SJCRH30 (cell line): Measurements from ENCODE around the gene SEMA6A. TPM values are rescaled to one million over a fixed set of nuclear protein-coding genes. Genes with fewer than 3 reads are reported as not detected.
A peak's percentile ranks its signal among the peaks of the same experiment; 100 is the strongest.

Experiments
- DNase-seq, 2 experiments: peaks; one replicate each; pipeline ENCODE4 v3.0.0-alpha.2; 2015 to 2020
- H3K27ac ChIP-seq: fragments of 250-450 bp; sonication (Bioruptor Pico); 2 replicates; pipeline ENCODE4 v1.5.1; 2020; ENCODE audit warnings: mild to moderate bottlenecking, moderate library complexity
- H3K27me3 ChIP-seq: fragments of 250-450 bp; sonication (Bioruptor Pico); 2 replicates; pipeline ENCODE4 v1.5.1; 2020; ENCODE audit warnings: mild to moderate bottlenecking, moderate library complexity
- H3K36me3 ChIP-seq: fragments of 250-450 bp; sonication (Bioruptor Pico); 2 replicates; pipeline ENCODE4 v1.5.1; 2020; ENCODE audit warnings: mild to moderate bottlenecking, moderate library complexity
- H3K4me1 ChIP-seq: fragments of 250-450 bp; sonication (Bioruptor Pico); 2 replicates; pipeline ENCODE4 v1.5.1; 2020; ENCODE audit warnings: mild to moderate bottlenecking, moderate library complexity
- H3K4me3 ChIP-seq: fragments of 250-450 bp; sonication (Bioruptor Pico); 2 replicates; pipeline ENCODE4 v1.5.1; 2020; ENCODE audit warnings: mild to moderate bottlenecking, moderate library complexity
- H3K9me3 ChIP-seq: fragments of 250-450 bp; sonication (Bioruptor Pico); replicated peaks from 2 replicates; pipeline ENCODE4 v1.5.1; 2020; ENCODE audit warnings: mild to moderate bottlenecking, moderate library complexity
- total RNA-seq: library from RNA; depleted of rRNA; stranded (reverse); fragments of >200 nt; shearing (Covaris generic); gene quantifications from 2 replicates; pipeline ENCODE4 v1.2.3, GENCODE V29; 2014; rRNA removed

Gene SEMA6A
- 53.5 and 63.2 TPM in 2 replicates for total RNA-seq

DNA sequence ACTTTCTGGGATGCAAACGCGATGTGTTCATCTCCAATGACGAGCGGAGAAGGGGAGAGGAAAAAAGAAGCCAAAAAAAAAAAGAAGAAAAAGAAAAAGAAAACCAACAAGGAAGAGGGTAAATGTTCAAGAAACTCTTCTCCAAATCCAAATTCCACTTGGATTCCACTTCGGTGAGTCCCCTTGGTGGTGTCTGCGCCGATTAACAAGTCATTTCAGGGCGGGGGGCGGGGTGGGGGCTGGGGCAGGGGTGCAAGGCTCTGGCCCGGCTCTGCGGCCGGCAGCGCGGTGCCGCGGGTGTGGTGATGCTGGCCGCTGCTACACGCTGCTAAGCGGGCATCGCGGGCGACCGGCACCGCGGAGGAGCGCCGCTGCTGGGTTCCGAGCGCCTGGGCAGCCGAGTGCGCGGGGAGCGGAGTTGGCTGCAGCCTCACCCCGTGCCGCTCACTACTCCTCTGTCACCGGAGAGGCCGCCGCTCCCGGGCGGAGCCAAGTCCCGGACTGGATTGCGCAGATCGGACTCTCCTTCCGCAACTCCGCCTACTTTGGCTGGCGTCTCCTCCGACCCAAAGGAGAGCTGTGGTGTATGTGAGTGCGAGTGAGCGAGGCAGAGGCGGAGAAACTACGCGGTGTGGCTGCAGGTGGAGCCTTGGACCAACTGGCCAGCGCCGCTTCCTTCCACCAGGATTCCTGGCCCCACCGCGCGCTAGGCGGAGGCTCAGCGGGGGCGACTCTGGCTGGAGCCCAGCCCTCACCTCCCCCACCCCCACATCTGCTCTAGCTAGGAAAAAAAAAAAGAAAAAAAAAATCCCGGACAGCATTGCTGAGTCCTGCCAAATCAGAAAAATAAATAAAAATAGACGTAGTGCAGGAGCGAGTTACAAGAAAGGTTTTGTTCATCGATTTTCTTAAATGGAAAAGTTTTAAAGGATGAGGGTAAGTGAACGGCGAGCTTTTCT, at the start of gene SEMA6A:
TSS of gene SEMA6A (minus strand) at position 457 of the 959 bp plus-strand sequence. CDS start 69,879 bp downstream, outside the sequence.
- peaks cover 2% of the 10 kb centered on the region; the same call in 1 of the 2 replicates for H3K36me3 ChIP-seq
- peak within 1 kb of the TSS; percentile 90 for H3K27ac ChIP-seq
- peaks cover 4% of the 10 kb centered on the region; the same call in 1 of the 2 replicates for H3K9me3 ChIP-seq
- DNase-seq = peak; percentile 92 to 93
- no peaks in the 10 kb centered on the region for H3K27me3 ChIP-seq
- H3K4me1 ChIP-seq = peaks cover 27% of the 10 kb centered on the region
- peak within 1 kb of the TSS; percentile 86 for H3K4me3 ChIP-seq

- H3K27ac ChIP-seq = no peak overlapping the region
- H3K9me3 ChIP-seq = no peaks in the 10 kb centered on the region
- no peak overlapping the region for H3K4me3 ChIP-seq
- H3K36me3 ChIP-seq = no peaks in the 10 kb centered on the region
- no peaks in the 10 kb centered on the region for H3K27me3 ChIP-seq
- DNase-seq = no peak
- peaks cover 14% of the 10 kb centered on the region for H3K4me1 ChIP-seq
Measured at GRCh38 chr5:116622375-116623050, 47.9 kb upstream of the SEMA6A start.

GRCh38 chr5:116621599-116621998, 47.0 kb upstream of the SEMA6A start:
- no peak for DNase-seq
- H3K27me3 ChIP-seq = no peaks in the 10 kb centered on the region
- no peaks in the 10 kb centered on the region for H3K9me3 ChIP-seq
- H3K4me3 ChIP-seq = no peak overlapping the region
- no peaks in the 10 kb centered on the region for H3K36me3 ChIP-seq
- H3K27ac ChIP-seq = no peak overlapping the region
- peaks cover 10% of the 10 kb centered on the region for H3K4me1 ChIP-seq

GRCh38 chr5:116616876-116617275, 42.3 kb upstream of the SEMA6A start:
- Histone ChIP-seq H3K4me3 (no peak overlapping the region), H3K4me1 (peaks cover 22% of the 10 kb centered on the region), H3K27me3 (no peaks in the 10 kb centered on the region), H3K36me3 (no peaks in the 10 kb centered on the region), H3K27ac (no peak overlapping the region), H3K9me3 (no peaks in the 10 kb centered on the region)
- no peak for DNase-seq

DNA sequence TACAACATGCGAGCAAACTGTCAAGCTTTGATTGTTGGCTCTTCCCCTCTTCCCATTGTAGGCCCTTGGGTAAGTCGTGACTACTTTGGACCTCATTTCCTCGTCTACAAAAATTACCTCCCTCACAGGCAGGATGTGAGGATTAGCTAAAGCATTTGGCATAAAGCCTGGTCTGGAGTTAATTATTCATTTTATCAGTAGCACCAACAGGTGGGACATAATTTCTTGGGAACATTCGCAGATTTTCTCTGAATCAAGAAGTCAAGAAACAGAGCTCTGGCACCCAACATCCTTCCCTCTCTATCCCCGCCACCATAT, 39.9 kb upstream of the SEMA6A start:
- H3K4me1 ChIP-seq = peaks cover 22% of the 10 kb centered on the region
- H3K36me3 ChIP-seq = no peaks in the 10 kb centered on the region
- H3K27ac ChIP-seq = peak overlapping the region; percentile 24; the same call in 1 of the 2 replicates
- DNase-seq = peak in 1 of 2 experiments; percentile 51
- H3K4me3 ChIP-seq = no peak overlapping the region
- no peaks in the 10 kb centered on the region for H3K9me3 ChIP-seq
- no peaks in the 10 kb centered on the region for H3K27me3 ChIP-seq

- Histone ChIP-seq H3K27ac (peak overlapping the region; percentile 24), H3K4me1 (peaks cover 22% of the 10 kb centered on the region), H3K9me3 (no peaks in the 10 kb centered on the region), H3K27me3 (no peaks in the 10 kb centered on the region), H3K36me3 (no peaks in the 10 kb centered on the region), H3K4me3 (no peak overlapping the region)
- DNase-seq = no peak
Measured at GRCh38 chr5:116613445-116613844, 38.8 kb upstream of the SEMA6A start.

GRCh38 chr5:116612431-116612830, 37.8 kb upstream of the SEMA6A start:
- Histone ChIP-seq H3K9me3 (no peaks in the 10 kb centered on the region), H3K27ac (no peak overlapping the region), H3K4me1 (peaks cover 22% of the 10 kb centered on the region), H3K36me3 (no peaks in the 10 kb centered on the region), H3K4me3 (no peak overlapping the region), H3K27me3 (no peaks in the 10 kb centered on the region)
- no peak for DNase-seq

GRCh38 chr5:116605310-116606070, 30.9 kb upstream of the SEMA6A start:
- Histone ChIP-seq H3K27me3 (no peaks in the 10 kb centered on the region), H3K4me3 (no peak overlapping the region), H3K9me3 (no peaks in the 10 kb centered on the region), H3K36me3 (no peaks in the 10 kb centered on the region), H3K4me1 (no peaks in the 10 kb centered on the region), H3K27ac (no peak overlapping the region)
- no peak for DNase-seq

DNA sequence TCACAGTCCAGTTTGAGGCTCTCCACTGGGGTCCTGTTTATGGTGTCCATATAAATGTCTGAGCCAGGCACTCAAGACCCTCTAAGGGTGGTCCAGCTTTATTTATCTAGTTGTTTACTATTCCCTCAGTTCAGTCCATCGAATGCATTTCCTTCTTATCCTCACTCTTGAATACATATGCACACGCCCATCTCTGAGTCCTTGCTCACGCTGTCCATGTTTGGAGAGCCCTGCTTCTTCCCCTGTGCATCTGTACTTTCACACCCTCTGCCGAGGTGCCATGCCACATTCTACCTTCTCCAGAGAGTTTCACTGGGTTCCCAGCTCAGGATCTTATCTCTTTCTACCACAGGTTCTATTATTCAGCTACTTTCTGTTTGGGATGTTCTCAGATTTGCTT, 30.2 kb upstream of the SEMA6A start:
- Histone ChIP-seq H3K36me3 (no peaks in the 10 kb centered on the region), H3K27ac (no peak overlapping the region), H3K4me3 (no peak overlapping the region), H3K4me1 (no peaks in the 10 kb centered on the region), H3K9me3 (no peaks in the 10 kb centered on the region), H3K27me3 (no peaks in the 10 kb centered on the region)
- DNase-seq = no peak

DNA sequence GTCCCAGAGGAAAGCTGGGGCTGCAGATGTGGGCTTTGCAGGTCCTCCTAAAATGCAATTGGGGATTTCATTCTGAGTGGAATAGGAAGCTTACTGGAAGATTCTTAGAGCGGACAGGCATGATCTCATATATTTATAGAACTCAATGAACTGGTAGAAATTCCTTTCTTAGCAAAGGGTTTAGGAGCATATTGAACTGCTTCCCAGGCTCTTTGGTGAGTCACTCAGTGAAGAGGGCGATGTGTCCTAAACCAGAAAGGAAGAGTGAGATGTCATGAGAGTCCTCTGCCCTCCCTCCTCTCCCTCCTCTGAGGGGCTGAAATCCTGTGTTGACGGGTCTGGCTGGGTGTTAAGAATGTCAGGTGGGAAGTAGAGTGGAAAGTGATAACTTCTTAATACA, 26.3 kb upstream of the SEMA6A start:
- Histone ChIP-seq H3K36me3 (no peaks in the 10 kb centered on the region), H3K27ac (no peak overlapping the region), H3K27me3 (no peaks in the 10 kb centered on the region), H3K4me3 (no peak overlapping the region), H3K9me3 (no peaks in the 10 kb centered on the region), H3K4me1 (no peaks in the 10 kb centered on the region)
- DNase-seq = no peak

- no peaks in the 10 kb centered on the region for H3K36me3 ChIP-seq
- DNase-seq = no peak
- H3K27ac ChIP-seq = no peak overlapping the region
- no peaks in the 10 kb centered on the region for H3K4me1 ChIP-seq
- no peaks in the 10 kb centered on the region for H3K27me3 ChIP-seq
- no peaks in the 10 kb centered on the region for H3K9me3 ChIP-seq
- H3K4me3 ChIP-seq = no peak overlapping the region
Measured at GRCh38 chr5:116598911-116599310, 24.3 kb upstream of the SEMA6A start.

DNA sequence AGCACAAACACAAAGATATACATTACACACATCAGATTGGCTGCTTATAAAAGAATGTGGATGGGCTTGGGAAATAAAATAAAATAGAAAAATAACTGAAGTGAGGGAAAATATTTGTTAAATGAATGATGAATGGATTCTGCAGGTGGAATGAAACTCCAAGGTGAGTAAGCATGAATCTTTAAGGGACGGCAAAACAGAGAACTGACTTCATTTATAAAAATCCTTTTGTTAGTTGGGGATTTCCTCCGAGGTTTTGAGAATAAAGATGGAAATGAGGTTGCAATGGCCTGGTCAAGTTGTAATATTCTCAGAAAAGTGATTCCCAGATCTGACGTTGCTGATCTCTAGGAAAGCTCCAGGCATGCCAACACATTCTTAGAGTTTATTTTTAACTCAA, 20.9 kb upstream of the SEMA6A start:
- Histone ChIP-seq H3K4me3 (no peak overlapping the region), H3K27me3 (no peaks in the 10 kb centered on the region), H3K4me1 (no peaks in the 10 kb centered on the region), H3K36me3 (no peaks in the 10 kb centered on the region), H3K9me3 (no peaks in the 10 kb centered on the region), H3K27ac (no peak overlapping the region)
- DNase-seq = no peak

- Histone ChIP-seq H3K36me3 (no peaks in the 10 kb centered on the region; the same call in 1 of the 2 replicates), H3K27me3 (no peaks in the 10 kb centered on the region), H3K4me1 (no peaks in the 10 kb centered on the region), H3K9me3 (no peaks in the 10 kb centered on the region), H3K4me3 (no peak overlapping the region), H3K27ac (no peak overlapping the region)
- DNase-seq = no peak
Measured at GRCh38 chr5:116593340-116593739, 18.7 kb upstream of the SEMA6A start.

DNA sequence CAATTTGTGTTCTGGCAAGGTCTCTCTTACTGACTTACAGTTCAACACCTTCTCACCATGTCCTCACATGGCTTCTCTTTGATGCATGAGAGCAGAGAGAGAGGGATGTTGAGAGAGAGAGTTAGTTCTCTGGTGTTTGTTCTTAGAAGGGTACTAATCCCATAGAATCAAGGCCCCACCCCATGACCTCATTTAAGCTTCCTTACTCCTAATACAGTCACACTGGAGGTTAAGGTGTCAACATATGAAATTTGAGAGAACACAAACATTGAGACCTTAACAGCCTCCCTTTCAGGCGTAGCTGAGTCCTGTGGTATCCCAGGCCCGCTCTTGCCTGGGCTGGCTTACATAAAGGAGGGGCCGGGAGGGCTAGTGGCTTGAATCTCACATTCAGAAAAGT, 10.6 kb upstream of the SEMA6A start:
- H3K4me1 ChIP-seq = peaks cover 8% of the 10 kb centered on the region; the same call in 1 of the 2 replicates
- no peak overlapping the region for H3K27ac ChIP-seq
- no peaks in the 10 kb centered on the region for H3K27me3 ChIP-seq
- peak in 1 of 2 experiments; percentile 35 for DNase-seq
- H3K36me3 ChIP-seq = peaks cover 4% of the 10 kb centered on the region; the same call in 1 of the 2 replicates
- H3K9me3 ChIP-seq = no peaks in the 10 kb centered on the region
- H3K4me3 ChIP-seq = no peak overlapping the region

- Histone ChIP-seq H3K4me3 (no peak overlapping the region), H3K27me3 (no peaks in the 10 kb centered on the region), H3K9me3 (no peaks in the 10 kb centered on the region), H3K27ac (no peak overlapping the region), H3K36me3 (peaks cover 4% of the 10 kb centered on the region; the same call in 1 of the 2 replicates), H3K4me1 (peaks cover 17% of the 10 kb centered on the region)
- DNase-seq = no peak
Measured at GRCh38 chr5:116583862-116584222, 9.2 kb upstream of the SEMA6A start.
